Measurements from ENCODE around the gene CACNA2D4.

DNA sequence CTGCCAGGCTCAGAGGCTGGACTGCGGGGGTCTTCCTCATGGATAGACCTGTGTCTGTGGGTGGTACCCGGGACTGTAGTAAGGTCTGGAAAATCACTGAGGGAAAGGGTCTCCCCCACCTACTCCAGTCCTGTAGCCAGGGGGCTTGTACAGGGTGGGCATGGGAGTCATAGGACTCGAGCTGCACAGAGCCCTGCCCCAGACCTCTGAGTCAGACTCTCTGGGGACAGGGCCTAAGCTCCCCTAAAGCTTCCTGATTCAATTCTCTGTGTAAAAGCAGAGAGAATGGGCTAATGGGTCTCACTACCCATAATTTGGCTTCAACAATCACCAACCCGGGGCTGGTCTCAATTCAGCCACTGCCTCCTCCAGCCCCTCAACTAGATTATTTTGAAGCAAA is 71.0 kb downstream of the CACNA2D4 start:
- TF ChIP-seq POLR2A (IDR thresholded peaks at IDR 0.05; ENCODE audit: insufficient read depth in 1 of 2, low read depth in 2 of 2, low read length in 2 of 2) = no peak
- TF ChIP-seq SP1 (IDR thresholded peaks at IDR 0.05) = no peak
- TF ChIP-seq SP1 (CRISPR knock-in tag; IDR thresholded peaks at IDR 0.05) = no peak
- no peak for TF ChIP-seq ZNF12 (CRISPR knock-in tag; IDR thresholded peaks at IDR 0.05)
- TF ChIP-seq, protein P1, sequence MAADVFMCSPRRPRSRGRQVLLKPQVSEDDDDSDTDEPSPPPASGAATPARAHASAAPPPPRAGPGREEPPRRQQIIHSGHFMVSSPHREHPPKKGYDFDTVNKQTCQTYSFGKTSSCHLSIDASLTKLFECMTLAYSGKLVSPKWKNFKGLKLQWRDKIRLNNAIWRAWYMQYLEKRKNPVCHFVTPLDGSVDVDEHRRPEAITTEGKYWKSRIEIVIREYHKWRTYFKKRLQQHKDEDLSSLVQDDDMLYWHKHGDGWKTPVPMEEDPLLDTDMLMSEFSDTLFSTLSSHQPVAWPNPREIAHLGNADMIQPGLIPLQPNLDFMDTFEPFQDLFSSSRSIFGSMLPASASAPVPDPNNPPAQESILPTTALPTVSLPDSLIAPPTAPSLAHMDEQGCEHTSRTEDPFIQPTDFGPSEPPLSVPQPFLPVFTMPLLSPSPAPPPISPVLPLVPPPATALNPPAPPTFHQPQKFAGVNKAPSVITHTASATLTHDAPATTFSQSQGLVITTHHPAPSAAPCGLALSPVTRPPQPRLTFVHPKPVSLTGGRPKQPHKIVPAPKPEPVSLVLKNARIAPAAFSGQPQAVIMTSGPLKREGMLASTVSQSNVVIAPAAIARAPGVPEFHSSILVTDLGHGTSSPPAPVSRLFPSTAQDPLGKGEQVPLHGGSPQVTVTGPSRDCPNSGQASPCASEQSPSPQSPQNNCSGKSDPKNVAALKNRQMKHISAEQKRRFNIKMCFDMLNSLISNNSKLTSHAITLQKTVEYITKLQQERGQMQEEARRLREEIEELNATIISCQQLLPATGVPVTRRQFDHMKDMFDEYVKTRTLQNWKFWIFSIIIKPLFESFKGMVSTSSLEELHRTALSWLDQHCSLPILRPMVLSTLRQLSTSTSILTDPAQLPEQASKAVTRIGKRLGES (CRISPR knock-in tag; IDR thresholded peaks at IDR 0.05; ENCODE audit: borderline replicate concordance) = no peak
- no peak for TF ChIP-seq CC2D1A (CRISPR knock-in tag; IDR thresholded peaks at IDR 0.05)
- TF ChIP-seq MIER2 (CRISPR knock-in tag; IDR thresholded peaks at IDR 0.05) = no peak
- TF ChIP-seq SRSF1 (optimal IDR thresholded peaks at IDR 0.05; ENCODE audit: low read depth, low read length) = no peak
- TF ChIP-seq JUND (CRISPR knock-in tag; IDR thresholded peaks at IDR 0.05) = no peak
- TF ChIP-seq ZNF781 (CRISPR knock-in tag; IDR thresholded peaks at IDR 0.05; ENCODE audit: borderline replicate concordance, not compliant biosample characterization) = no peak
